ENCODE results near the gene ADARB2. TPM values are rescaled to one million over a fixed set of nuclear protein-coding genes. Genes with fewer than 3 reads are reported as not detected.
A peak's percentile ranks its signal among the peaks of the same experiment; 100 is the strongest.

ADARB2 gene
- total RNA-seq, 2 donors from 2014 or later: 1.1 to 1.8 TPM

DNA sequence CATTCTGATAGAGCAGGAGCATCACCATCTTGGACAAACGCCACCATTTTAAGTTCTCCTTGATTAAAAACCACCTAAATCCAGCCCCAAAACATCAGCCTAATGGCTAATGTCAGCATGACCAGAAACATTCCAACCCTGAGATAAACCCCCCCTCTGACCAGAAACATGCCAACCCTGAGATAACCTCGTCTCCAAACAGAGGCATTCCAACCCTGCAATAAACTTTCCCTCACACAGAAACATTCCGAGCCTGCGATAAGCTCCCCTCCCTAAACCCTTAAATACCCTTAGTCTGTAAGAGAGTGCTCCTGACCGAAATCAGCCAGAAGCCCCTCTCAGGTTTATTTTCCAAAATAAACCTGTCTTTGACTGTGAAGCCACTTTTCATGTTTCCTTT is 76.5 kb downstream of the ADARB2 start:
- no peak overlapping the region for H3K4me3 Mint-ChIP-seq
- H3K27me3 ChIP-seq (ENCODE audit: control insufficient read depth, insufficient read depth, low read length, poor library complexity, severe bottlenecking): no peaks in the 10 kb centered on the region
- no peak overlapping the region for H3K9ac ChIP-seq (ENCODE audit: extremely low read depth, low read length, poor library complexity, severe bottlenecking)
- H3K27ac ChIP-seq (ENCODE audit: low read depth, low read length): no peak overlapping the region
- H3K36me3 ChIP-seq (ENCODE audit: control insufficient read depth, insufficient read depth, low read length): no peaks in the 10 kb centered on the region
- H3K4me3 ChIP-seq (ENCODE audit: low read length): no peak overlapping the region
- TF ChIP-seq CTCF (conservative IDR thresholded peaks at IDR 0.05): no peak
- no peaks in the 10 kb centered on the region for H3K36me3 Mint-ChIP-seq (ENCODE audit: low read depth)
- no peak overlapping the region for H3K27ac Mint-ChIP-seq
- H3K27me3 Mint-ChIP-seq (ENCODE audit: insufficient read depth): peaks cover 4% of the 10 kb centered on the region
- peaks cover 8% of the 10 kb centered on the region for H3K9me3 ChIP-seq (ENCODE audit: control insufficient read depth, low read length)
- DNase-seq: peak; percentile 28
- no peaks in the 10 kb centered on the region for H3K4me1 Mint-ChIP-seq
- WGBS, 2 experiments (ENCODE audit: insufficient coverage in 1 of 2, insufficient read length in 1 of 2): 88% methylated on average over 4 to 5 of the region's 5 CpGs
- no peaks in the 10 kb centered on the region for H3K4me1 ChIP-seq (ENCODE audit: control insufficient read depth, insufficient read depth, low read length)
- peaks cover 12% of the 10 kb centered on the region for H3K9me3 Mint-ChIP-seq

DNA sequence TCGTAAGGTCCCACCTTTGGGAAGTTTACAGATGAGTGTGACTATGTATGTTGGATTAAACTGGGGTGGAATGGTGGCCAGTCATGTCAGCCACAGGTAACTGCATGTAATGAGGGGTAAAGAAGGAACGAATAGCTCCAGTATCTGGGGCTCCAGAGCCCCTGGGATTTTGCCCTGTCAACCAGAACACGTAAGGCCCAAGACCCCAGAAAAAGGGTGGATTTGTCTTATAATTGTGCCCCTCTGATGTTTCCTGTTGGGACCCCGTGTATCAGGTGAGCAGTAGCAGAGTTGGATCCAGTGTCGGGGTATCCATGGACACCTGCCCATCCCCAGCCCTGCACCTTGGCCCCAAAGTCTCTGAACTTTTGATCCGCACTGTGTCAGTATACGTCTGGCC is 76.9 kb downstream of the ADARB2 start:
- H3K27me3 Mint-ChIP-seq (ENCODE audit: insufficient read depth): peaks cover 4% of the 10 kb centered on the region
- no peak for TF ChIP-seq CTCF (conservative IDR thresholded peaks at IDR 0.05)
- Histone ChIP-seq H3K36me3 (ENCODE audit: control insufficient read depth, insufficient read depth, low read length) (no peaks in the 10 kb centered on the region), H3K4me3 (ENCODE audit: low read length) (no peak overlapping the region), H3K4me1 (ENCODE audit: control insufficient read depth, insufficient read depth, low read length) (no peaks in the 10 kb centered on the region), H3K27ac (ENCODE audit: low read depth, low read length) (no peak overlapping the region), H3K27me3 (ENCODE audit: control insufficient read depth, insufficient read depth, low read length, poor library complexity, severe bottlenecking) (no peaks in the 10 kb centered on the region), H3K9me3 (ENCODE audit: control insufficient read depth, low read length) (peaks cover 8% of the 10 kb centered on the region), H3K9ac (ENCODE audit: extremely low read depth, low read length, poor library complexity, severe bottlenecking) (no peak overlapping the region)
- 93 to 95% methylated on average over 7 of the region's 7 CpGs for whole genome bisulfite sequencing, 2 experiments (ENCODE audit: insufficient coverage in 1 of 2, insufficient read length in 1 of 2)
- H3K4me3 Mint-ChIP-seq: no peak overlapping the region
- H3K4me1 Mint-ChIP-seq: no peaks in the 10 kb centered on the region
- peaks cover 12% of the 10 kb centered on the region for H3K9me3 Mint-ChIP-seq
- peak; percentile 22 for DNase-seq
- H3K27ac Mint-ChIP-seq: no peak overlapping the region
- H3K36me3 Mint-ChIP-seq (ENCODE audit: low read depth): no peaks in the 10 kb centered on the region

DNA sequence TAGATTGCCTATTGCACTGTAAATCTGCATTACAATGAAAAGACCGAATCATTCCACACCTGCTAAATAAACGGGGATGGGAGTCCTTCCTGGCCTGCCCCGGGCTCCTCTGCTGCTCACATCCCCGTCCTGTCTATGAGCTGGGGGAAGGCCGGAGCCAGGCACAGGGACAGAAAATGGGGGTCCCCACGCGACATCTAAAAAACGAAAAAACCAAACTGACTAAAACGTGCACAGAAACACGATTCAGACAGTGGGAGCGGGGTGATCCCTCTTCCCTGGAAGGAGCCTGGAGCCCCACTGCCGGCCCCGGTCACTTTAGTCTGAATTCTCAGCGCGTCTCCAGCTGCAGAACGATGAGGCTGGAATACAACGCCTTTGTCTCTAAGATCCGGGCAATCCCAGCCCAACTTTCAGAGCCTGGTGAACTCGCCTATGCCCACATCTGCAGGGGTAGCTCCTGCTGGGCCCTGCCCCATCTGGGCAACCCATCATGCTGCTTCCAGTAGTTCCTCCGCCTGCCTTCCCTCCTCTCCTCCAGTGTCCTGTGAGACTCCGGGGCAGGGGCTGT is 78.0 kb downstream of the ADARB2 start:
- WGBS, 2 experiments (ENCODE audit: insufficient coverage in 1 of 2, insufficient read length in 1 of 2): 88 to 97% methylated on average over 15 to 21 of the region's 21 CpGs
- H3K4me3 ChIP-seq (ENCODE audit: low read length): no peak overlapping the region
- no peak overlapping the region for H3K4me3 Mint-ChIP-seq
- TF ChIP-seq CTCF (conservative IDR thresholded peaks at IDR 0.05): no peak
- H3K9me3 Mint-ChIP-seq: peaks cover 12% of the 10 kb centered on the region
- no peaks in the 10 kb centered on the region for H3K4me1 Mint-ChIP-seq
- no peak overlapping the region for H3K9ac ChIP-seq (ENCODE audit: extremely low read depth, low read length, poor library complexity, severe bottlenecking)
- no peaks in the 10 kb centered on the region for H3K27me3 ChIP-seq (ENCODE audit: control insufficient read depth, insufficient read depth, low read length, poor library complexity, severe bottlenecking)
- H3K36me3 ChIP-seq (ENCODE audit: control insufficient read depth, insufficient read depth, low read length): no peaks in the 10 kb centered on the region
- H3K4me1 ChIP-seq (ENCODE audit: control insufficient read depth, insufficient read depth, low read length): no peaks in the 10 kb centered on the region
- no peak overlapping the region for H3K27ac ChIP-seq (ENCODE audit: low read depth, low read length)
- no peaks in the 10 kb centered on the region for H3K36me3 Mint-ChIP-seq (ENCODE audit: low read depth)
- peak; percentile 44 for DNase-seq
- peaks cover 8% of the 10 kb centered on the region for H3K9me3 ChIP-seq (ENCODE audit: control insufficient read depth, low read length)
- H3K27ac Mint-ChIP-seq: no peak overlapping the region
- H3K27me3 Mint-ChIP-seq (ENCODE audit: insufficient read depth): peaks cover 4% of the 10 kb centered on the region
